ENCODE results near the gene POLN.

POLN gene

DNA sequence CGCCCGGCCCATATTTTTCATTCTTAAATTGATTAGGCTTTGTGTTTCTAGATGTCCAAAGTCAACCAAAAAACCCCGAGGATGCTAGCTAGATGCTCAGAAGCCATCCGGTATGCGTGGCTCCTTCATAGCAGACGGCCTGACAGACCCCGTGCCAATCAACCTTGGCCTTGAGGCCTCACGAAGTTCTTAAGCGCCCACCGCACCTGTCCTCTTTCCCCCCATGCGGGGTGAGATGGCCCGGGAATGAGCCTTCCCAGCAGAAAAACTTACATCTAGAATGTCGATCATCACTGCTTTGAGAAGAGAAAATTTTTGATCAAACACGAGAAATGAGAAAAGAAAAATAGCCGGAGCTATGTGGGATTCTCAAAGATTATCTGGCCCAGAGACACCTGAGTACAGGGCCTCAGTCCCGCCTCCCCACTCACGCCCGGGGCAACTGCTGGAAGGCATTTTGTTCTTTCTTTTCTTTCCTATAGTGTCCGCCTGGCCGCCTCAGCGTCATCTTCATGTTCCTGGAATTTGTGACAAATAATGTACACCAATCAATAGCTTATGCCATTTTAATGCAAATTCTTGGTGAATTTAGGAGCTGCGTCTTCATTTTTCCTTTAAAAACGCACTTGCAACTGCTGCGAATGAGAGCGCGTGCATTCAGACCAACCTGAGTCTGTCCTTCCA is 184.4 kb downstream of the POLN start:
- peaks cover 0 to 26% (median 22%) of the 10 kb centered on the region in 5 donors for H3K4me1 ChIP-seq (ENCODE audit: control insufficient read depth in 5 of 5, insufficient read depth in 5 of 5, low read length in 5 of 5)
- no peaks in the 10 kb centered on the region for H3K9me3 ChIP-seq (ENCODE audit: control insufficient read depth in 5 of 5, low read length in 5 of 5)
- no peak overlapping the region for H3K9ac ChIP-seq (ENCODE audit: low read length in 5 of 5)
- H3K27me3 ChIP-seq (ENCODE audit: control insufficient read depth in 5 of 5, insufficient read depth in 4 of 5, low read length in 5 of 5) = peaks cover 0 to 21% (median 3%) of the 10 kb centered on the region in 5 donors
- H3K36me3 ChIP-seq (ENCODE audit: control insufficient read depth in 5 of 5, insufficient read depth in 5 of 5, low read length in 5 of 5) = no peaks in the 10 kb centered on the region
- no peak overlapping the region for H3K4me3 ChIP-seq (ENCODE audit: low read depth in 1 of 5, low read length in 5 of 5)
- no peak overlapping the region for H3K27ac ChIP-seq (ENCODE audit: low read depth, low read length)

DNA sequence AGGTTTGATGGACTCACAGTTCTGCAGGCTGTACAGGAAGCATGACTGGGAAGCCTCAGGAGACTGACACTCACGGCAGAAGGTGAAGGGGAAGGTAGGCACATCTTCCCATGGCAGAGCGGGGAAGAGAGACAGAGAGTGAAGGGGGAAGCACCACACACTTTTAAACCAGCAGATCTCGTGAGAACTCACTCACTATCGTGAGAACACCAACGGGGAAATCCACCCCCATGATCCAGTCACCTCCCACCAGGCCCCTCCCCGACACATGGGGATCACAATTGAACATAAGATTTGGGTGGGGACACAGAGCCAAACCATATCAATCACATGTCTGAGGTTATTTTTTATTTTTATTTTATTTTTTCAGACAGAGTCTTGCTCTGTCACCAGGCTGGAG is 187.7 kb downstream of the POLN start:
- peaks cover 0 to 6% (median 3%) of the 10 kb centered on the region in 5 donors for H3K4me1 ChIP-seq (ENCODE audit: control insufficient read depth in 5 of 5, insufficient read depth in 5 of 5, low read length in 5 of 5)
- no peak overlapping the region for H3K27ac ChIP-seq (ENCODE audit: low read depth, low read length)
- no peak overlapping the region for H3K9ac ChIP-seq (ENCODE audit: low read length in 5 of 5)
- peaks cover 0 to 22% (median 2%) of the 10 kb centered on the region in 5 donors for H3K27me3 ChIP-seq (ENCODE audit: control insufficient read depth in 5 of 5, insufficient read depth in 4 of 5, low read length in 5 of 5)
- no peaks in the 10 kb centered on the region for H3K9me3 ChIP-seq (ENCODE audit: control insufficient read depth in 5 of 5, low read length in 5 of 5)
- H3K36me3 ChIP-seq (ENCODE audit: control insufficient read depth in 5 of 5, insufficient read depth in 5 of 5, low read length in 5 of 5) = no peaks in the 10 kb centered on the region
- no peak overlapping the region for H3K4me3 ChIP-seq (ENCODE audit: low read depth in 1 of 5, low read length in 5 of 5)

DNA sequence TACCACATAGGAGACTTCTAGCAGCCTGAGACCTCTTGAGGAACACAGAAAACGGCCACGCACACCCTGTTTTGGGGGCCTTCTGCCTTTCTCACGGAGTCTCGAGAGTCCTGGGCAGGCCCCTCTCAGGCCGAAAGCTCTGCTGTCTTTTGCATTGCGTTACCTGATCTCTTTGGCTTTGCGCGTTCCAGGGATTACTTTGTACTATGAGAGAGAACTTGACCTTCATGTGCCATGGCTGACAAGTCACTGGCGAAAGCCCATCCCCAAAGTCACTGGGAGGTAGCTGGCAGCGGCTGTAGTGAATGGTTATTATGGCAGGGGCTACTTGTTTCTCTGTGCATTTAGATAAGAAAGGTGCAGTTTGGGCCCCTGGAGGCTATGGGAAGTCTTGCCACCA is 190.8 kb downstream of the POLN start:
- H3K27me3 ChIP-seq (ENCODE audit: control insufficient read depth in 5 of 5, insufficient read depth in 4 of 5, low read length in 5 of 5) = peaks cover 0 to 9% (median 2%) of the 10 kb centered on the region in 5 donors

DNA sequence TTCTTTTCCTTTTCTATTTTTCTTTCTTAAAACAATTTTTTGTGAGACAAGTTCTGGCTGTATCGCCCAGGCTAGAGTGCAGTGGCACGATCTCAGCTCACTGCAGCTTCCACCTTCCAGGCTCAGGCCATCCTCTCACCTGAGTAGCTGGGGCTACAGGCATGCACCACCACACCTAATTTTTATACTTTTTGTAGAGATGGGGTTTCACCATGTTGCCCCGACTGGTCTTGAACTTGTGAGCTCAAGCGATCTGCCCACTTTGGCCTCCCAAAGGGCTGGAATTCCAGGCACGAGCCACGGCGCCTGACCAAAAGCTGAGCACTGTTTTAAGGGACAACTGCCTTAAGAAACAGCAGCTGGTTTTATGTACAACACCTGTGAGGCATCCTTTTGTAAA is 192.1 kb downstream of the POLN start:
- Histone ChIP-seq H3K27me3 (ENCODE audit: control insufficient read depth in 5 of 5, insufficient read depth in 4 of 5, low read length in 5 of 5) (peaks cover 0 to 13% (median 2%) of the 10 kb centered on the region in 5 donors), H3K9ac (ENCODE audit: low read length in 5 of 5) (no peak overlapping the region), H3K9me3 (ENCODE audit: control insufficient read depth in 5 of 5, low read length in 5 of 5) (peaks cover 0 to 5% (median 4%) of the 10 kb centered on the region in 5 donors), H3K27ac (ENCODE audit: low read depth, low read length) (no peak overlapping the region), H3K36me3 (ENCODE audit: control insufficient read depth in 5 of 5, insufficient read depth in 5 of 5, low read length in 5 of 5) (no peaks in the 10 kb centered on the region), H3K4me3 (ENCODE audit: low read depth in 1 of 5, low read length in 5 of 5) (no peak overlapping the region), H3K4me1 (ENCODE audit: control insufficient read depth in 5 of 5, insufficient read depth in 5 of 5, low read length in 5 of 5) (peaks cover 0 to 4% (median 0%) of the 10 kb centered on the region in 5 donors)

More for the DNA sequence above, 190.8 kb downstream of the POLN start:
- H3K9me3 ChIP-seq (ENCODE audit: control insufficient read depth in 5 of 5, low read length in 5 of 5) = no peaks in the 10 kb centered on the region
- peaks cover 0 to 4% (median 0%) of the 10 kb centered on the region in 5 donors for H3K4me1 ChIP-seq (ENCODE audit: control insufficient read depth in 5 of 5, insufficient read depth in 5 of 5, low read length in 5 of 5)
- H3K27ac ChIP-seq (ENCODE audit: low read depth, low read length) = no peak overlapping the region
- no peaks in the 10 kb centered on the region for H3K36me3 ChIP-seq (ENCODE audit: control insufficient read depth in 5 of 5, insufficient read depth in 5 of 5, low read length in 5 of 5)
- no peak overlapping the region for H3K4me3 ChIP-seq (ENCODE audit: low read depth in 1 of 5, low read length in 5 of 5)
- H3K9ac ChIP-seq (ENCODE audit: low read length in 5 of 5) = no peak overlapping the region

DNA sequence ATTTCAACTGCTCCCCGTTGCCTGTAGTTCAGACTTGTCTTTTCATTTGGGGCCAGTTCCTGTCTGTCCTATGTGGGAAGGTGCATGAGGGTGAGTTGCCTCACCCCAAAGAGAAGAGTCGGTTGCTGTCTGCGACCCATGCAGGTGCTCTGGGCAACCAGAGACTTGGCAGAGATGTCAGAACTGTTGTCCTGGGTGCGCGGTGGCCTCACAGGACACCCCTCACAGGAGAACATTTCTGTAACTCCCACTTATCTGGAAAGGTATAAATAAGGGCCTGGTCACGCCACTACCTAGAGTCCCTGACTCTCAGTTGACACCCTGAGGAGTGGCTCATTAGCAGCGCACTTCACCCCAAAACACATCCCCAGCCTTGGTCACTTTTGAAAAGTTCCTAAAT is 192.5 kb downstream of the POLN start:
- Histone ChIP-seq H3K9me3 (ENCODE audit: control insufficient read depth in 5 of 5, low read length in 5 of 5) (peaks cover 0 to 8% (median 7%) of the 10 kb centered on the region in 5 donors), H3K4me3 (ENCODE audit: low read depth in 1 of 5, low read length in 5 of 5) (no peak overlapping the region), H3K9ac (ENCODE audit: low read length in 5 of 5) (no peak overlapping the region), H3K36me3 (ENCODE audit: control insufficient read depth in 5 of 5, insufficient read depth in 5 of 5, low read length in 5 of 5) (no peaks in the 10 kb centered on the region), H3K27ac (ENCODE audit: low read depth, low read length) (no peak overlapping the region), H3K4me1 (ENCODE audit: control insufficient read depth in 5 of 5, insufficient read depth in 5 of 5, low read length in 5 of 5) (peaks cover 0 to 4% (median 0%) of the 10 kb centered on the region in 5 donors), H3K27me3 (ENCODE audit: control insufficient read depth in 5 of 5, insufficient read depth in 4 of 5, low read length in 5 of 5) (peaks cover 0 to 13% (median 2%) of the 10 kb centered on the region in 5 donors)

DNA sequence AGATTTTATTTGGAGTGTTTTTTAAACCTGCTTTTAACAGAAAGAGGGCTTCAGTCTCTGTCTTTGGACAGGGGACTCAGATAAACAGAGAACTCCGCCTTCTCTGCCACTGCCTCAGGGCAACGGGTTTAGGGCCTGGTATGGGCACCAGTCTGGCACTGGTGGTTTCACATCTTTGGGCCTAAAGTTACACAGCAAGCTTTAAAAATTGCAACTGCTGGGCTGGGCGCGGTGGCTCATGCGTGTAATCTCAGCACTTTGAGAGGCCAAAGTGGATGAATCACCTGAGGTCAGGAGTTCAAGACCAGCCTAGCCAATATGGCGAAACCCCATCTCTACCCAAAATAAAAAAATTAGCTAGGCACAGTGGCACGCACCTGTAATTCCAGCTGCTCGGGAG is 193.1 kb downstream of the POLN start:
- peaks cover 0 to 8% (median 7%) of the 10 kb centered on the region in 5 donors for H3K9me3 ChIP-seq (ENCODE audit: control insufficient read depth in 5 of 5, low read length in 5 of 5)
- no peak overlapping the region for H3K27ac ChIP-seq (ENCODE audit: low read depth, low read length)
- no peaks in the 10 kb centered on the region for H3K36me3 ChIP-seq (ENCODE audit: control insufficient read depth in 5 of 5, insufficient read depth in 5 of 5, low read length in 5 of 5)
- H3K4me3 ChIP-seq (ENCODE audit: low read depth in 1 of 5, low read length in 5 of 5) = no peak overlapping the region
- no peak overlapping the region for H3K9ac ChIP-seq (ENCODE audit: low read length in 5 of 5)
- peaks cover 0 to 4% (median 0%) of the 10 kb centered on the region in 5 donors for H3K4me1 ChIP-seq (ENCODE audit: control insufficient read depth in 5 of 5, insufficient read depth in 5 of 5, low read length in 5 of 5)
- peaks cover 0 to 13% (median 2%) of the 10 kb centered on the region in 5 donors for H3K27me3 ChIP-seq (ENCODE audit: control insufficient read depth in 5 of 5, insufficient read depth in 4 of 5, low read length in 5 of 5)

DNA sequence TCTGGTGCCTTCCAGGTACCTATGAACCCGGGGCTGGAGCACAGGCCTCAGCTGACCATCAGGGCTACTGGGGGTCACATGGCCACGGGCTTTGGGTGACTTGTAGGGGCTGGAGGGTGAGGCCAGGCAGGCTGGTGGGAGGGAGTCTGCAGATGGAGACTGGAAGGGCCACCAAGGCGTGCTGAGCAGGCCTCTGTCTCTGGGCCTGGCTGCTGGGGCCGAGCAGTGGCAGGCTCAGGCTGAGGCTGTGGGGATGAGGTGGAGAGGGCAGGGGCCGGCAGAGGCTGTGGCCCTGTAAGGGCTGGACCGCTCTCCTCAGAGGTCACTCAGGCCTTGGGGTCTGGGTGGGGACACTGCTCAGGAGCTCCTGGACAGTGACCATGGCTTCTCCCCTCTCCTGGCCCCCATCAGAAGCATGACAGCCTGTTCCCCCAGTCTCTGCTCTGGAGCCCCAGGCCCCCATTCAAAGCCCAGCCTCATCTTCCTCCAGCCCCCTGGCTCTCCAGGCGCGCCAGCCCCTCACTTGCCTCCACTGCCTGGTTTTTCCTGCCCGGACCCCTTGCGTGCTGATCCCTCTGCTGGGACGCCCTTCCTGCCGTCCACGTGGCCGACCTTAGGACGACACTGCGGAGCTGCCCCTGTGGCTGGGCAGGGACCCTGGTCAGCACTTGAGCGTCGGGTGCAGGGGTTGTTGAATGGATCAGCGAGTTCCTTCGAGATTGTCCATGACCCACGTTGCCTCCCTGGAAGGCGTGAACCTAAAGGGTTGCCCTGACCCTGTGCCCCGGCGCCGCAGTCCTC is 193.9 kb downstream of the POLN start:
- Histone ChIP-seq H3K27me3 (ENCODE audit: control insufficient read depth in 5 of 5, insufficient read depth in 4 of 5, low read length in 5 of 5) (peaks cover 0 to 14% (median 2%) of the 10 kb centered on the region in 5 donors), H3K9ac (ENCODE audit: low read length in 5 of 5) (no peak overlapping the region), H3K27ac (ENCODE audit: low read depth, low read length) (no peak overlapping the region), H3K4me1 (ENCODE audit: control insufficient read depth in 5 of 5, insufficient read depth in 5 of 5, low read length in 5 of 5) (peaks cover 0 to 6% (median under 1%) of the 10 kb centered on the region in 5 donors), H3K36me3 (ENCODE audit: control insufficient read depth in 5 of 5, insufficient read depth in 5 of 5, low read length in 5 of 5) (no peaks in the 10 kb centered on the region), H3K4me3 (ENCODE audit: low read depth in 1 of 5, low read length in 5 of 5) (no peak overlapping the region), H3K9me3 (ENCODE audit: control insufficient read depth in 5 of 5, low read length in 5 of 5) (peaks cover 0 to 8% (median 7%) of the 10 kb centered on the region in 5 donors)

DNA sequence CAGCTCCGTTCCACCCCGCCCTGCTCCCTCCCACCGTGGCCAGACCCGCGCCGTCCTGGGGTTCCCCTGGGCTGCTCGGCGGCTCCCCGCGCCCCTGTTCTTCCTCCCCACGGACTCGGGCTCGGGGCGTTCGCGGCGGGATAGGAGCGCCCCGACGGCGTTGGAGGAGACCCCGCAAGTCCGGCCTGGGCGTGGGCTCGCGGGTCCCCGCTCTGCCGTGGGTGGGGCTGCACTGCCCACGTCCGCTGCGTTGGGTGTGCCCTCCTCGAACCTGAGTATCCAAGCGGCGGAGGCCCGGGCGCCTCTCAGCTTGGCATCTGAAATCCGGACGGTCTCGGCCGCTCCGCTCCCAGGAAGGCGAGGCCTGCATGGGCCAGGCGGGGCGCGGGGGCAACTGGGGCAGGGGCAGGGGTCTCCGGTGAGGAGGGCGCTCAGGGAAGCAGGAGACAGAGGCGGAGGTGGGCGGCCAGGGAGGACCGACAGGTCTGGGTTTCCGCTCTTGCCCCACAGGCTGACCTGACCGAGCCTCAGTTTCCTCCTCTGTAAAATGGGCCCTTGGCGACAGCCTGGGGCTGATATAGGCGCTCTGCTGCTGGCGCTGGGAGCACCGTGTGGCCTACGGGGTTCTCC is 194.8 kb downstream of the POLN start:
- Histone ChIP-seq H3K4me3 (ENCODE audit: low read depth in 1 of 5, low read length in 5 of 5) (no peak overlapping the region), H3K27ac (ENCODE audit: low read depth, low read length) (no peak overlapping the region), H3K9ac (ENCODE audit: low read length in 5 of 5) (no peak overlapping the region), H3K27me3 (ENCODE audit: control insufficient read depth in 5 of 5, insufficient read depth in 4 of 5, low read length in 5 of 5) (peaks cover 0 to 16% (median 2%) of the 10 kb centered on the region in 5 donors), H3K36me3 (ENCODE audit: control insufficient read depth in 5 of 5, insufficient read depth in 5 of 5, low read length in 5 of 5) (no peaks in the 10 kb centered on the region), H3K4me1 (ENCODE audit: control insufficient read depth in 5 of 5, insufficient read depth in 5 of 5, low read length in 5 of 5) (peaks cover 0 to 10% (median 8%) of the 10 kb centered on the region in 5 donors), H3K9me3 (ENCODE audit: control insufficient read depth in 5 of 5, low read length in 5 of 5) (peaks cover 0 to 8% (median 7%) of the 10 kb centered on the region in 5 donors)

DNA sequence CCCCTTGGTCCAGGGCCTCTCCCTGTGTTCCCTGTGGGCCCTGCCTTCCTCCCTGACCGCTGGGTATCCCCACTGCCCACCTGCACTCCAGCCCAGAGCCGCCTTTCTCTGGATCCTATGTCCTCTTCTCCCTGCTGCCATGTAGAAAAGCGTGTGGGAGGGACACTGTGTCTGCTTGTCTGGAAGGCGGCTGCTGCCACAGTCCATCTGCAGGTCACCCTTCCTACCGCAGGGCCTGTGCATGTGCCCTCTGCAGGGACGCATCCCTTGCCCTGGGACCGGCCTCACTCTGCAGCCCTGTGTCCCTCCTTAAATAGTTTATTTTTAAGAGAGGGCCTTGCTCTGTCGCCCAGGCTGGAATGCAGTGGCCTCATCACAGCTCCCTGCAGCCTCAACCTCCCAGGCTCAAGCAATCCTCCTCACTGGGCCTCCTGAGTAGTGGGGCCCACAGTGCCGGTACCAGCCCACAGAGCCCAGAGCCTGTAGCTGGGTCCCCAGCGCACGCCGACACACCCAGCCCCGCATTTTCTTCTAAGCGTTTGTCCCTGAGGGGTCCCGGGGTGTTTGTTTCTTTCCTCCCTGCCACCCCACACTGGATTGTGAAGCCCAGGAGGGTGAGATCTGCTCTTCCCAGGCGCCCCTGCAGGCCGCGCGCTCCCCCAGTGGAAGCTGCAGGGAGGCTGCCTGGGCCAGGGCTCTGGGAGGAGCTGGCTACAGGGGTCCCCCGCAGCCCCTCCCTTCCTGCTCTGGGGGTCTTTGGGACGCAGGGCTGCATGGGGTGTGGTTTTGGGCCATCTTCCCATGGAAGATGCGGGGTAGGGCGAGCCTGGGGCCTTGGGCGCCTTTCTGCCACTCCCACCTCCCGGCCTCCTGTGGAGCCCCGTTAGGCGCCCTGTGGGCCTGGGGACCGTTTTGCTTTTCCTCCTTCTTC is 195.6 kb downstream of the POLN start:
- H3K4me3 ChIP-seq (ENCODE audit: low read depth in 1 of 5, low read length in 5 of 5) = no peak overlapping the region
- H3K4me1 ChIP-seq (ENCODE audit: control insufficient read depth in 5 of 5, insufficient read depth in 5 of 5, low read length in 5 of 5) = peaks cover 0 to 17% (median 14%) of the 10 kb centered on the region in 5 donors
- no peak overlapping the region for H3K27ac ChIP-seq (ENCODE audit: low read depth, low read length)
- H3K9ac ChIP-seq (ENCODE audit: low read length in 5 of 5) = no peak overlapping the region
- H3K27me3 ChIP-seq (ENCODE audit: control insufficient read depth in 5 of 5, insufficient read depth in 4 of 5, low read length in 5 of 5) = peaks cover 0 to 17% (median 2%) of the 10 kb centered on the region in 5 donors
- peaks cover 0 to 8% (median 7%) of the 10 kb centered on the region in 5 donors for H3K9me3 ChIP-seq (ENCODE audit: control insufficient read depth in 5 of 5, low read length in 5 of 5)
- no peaks in the 10 kb centered on the region for H3K36me3 ChIP-seq (ENCODE audit: control insufficient read depth in 5 of 5, insufficient read depth in 5 of 5, low read length in 5 of 5)
